SK-N-SH (cell line): Measurements from ENCODE around the gene DNPEP.

ENCODE experiments used
- CTCF ChIP-seq: fragments of 200-600 bp; sonication (generic); IDR thresholded peaks from 2 replicates; pipeline ENCODE4 v1.6.1; 2017; ENCODE audit warnings: antibody characterized with exemption, mild to moderate bottlenecking, moderate library complexity
- RXRA ChIP-seq: IDR thresholded peaks from 2 replicates; pipeline ENCODE4 v1.4.0; 2012; ENCODE audit warnings: low read depth, mild to moderate bottlenecking, borderline replicate concordance

- TF ChIP-seq CTCF (no peak), RXRA (no peak)
Measured at GRCh38 chr2:219381448-219381847, 6.3 kb downstream of the DNPEP start.
